Thoracic aorta (tissue), 2 donors: ENCODE data around the gene HOXA6. TPM values are rescaled to one million over a fixed set of nuclear protein-coding genes. Genes with fewer than 3 reads are reported as not detected.

Experiments used
- ATAC-seq: fragments of 150-250 bp; one replicate; pipeline ENCODE4 v1.8.0; 2017; ENCODE audit warnings: low read depth; ENCODE audit not compliant: insufficient number of reproducible peaks, low FRiP score
- DNase-seq: peaks from one replicate; pipeline ENCODE4 v3.0.0-alpha.2; 2020; ENCODE audit warnings: low spot score
- H3K27ac ChIP-seq, 2 donors: fragments of 200-600 bp; sonication (generic); 1 replicate in 1 of 2; 2 replicates in 1 of 2; pipeline ENCODE4 v1.5.1; 2016; ENCODE audit warnings: mild to moderate bottlenecking in 2 of 2, moderate library complexity in 2 of 2
- H3K27me3 ChIP-seq: fragments of 200-600 bp; sonication (generic); replicated peaks from 2 replicates; pipeline ENCODE4 v1.6.0; 2016; ENCODE audit warnings: mild to moderate bottlenecking; ENCODE audit not compliant: insufficient read depth
- H3K36me3 ChIP-seq: fragments of 200-600 bp; sonication (generic); one replicate; pipeline ENCODE4 v1.5.1; 2016
- H3K4me1 ChIP-seq, 2 donors: fragments of 200-600 bp; sonication (generic); 1 replicate in 1 of 2; 2 replicates in 1 of 2; pipeline versions ENCODE4 v1.5.1 to v1.6.0; 2016; ENCODE audit warnings: low read depth in 2 of 2, mild to moderate bottlenecking in 1 of 2; ENCODE audit not compliant: control insufficient read depth in 1 of 2
- H3K4me3 ChIP-seq: fragments of 200-600 bp; sonication (generic); 2 replicates; pipeline ENCODE4 v1.5.1; 2016; ENCODE audit warnings: mild to moderate bottlenecking
- H3K9me3 ChIP-seq: fragments of 200-600 bp; sonication (generic); 2 replicates; pipeline ENCODE4 v1.5.1; 2016
- total RNA-seq, 2 donors: library from RNA; depleted of rRNA; stranded (reverse); fragments of >200 nt; gene quantifications; one replicate each; pipeline versions ENCODE4 v1.1.0 to v1.2.3, GENCODE V29; 2016
- TF ChIP-seq, protein P1 (sequence below): fragments of 200-600 bp; sonication (generic); IDR thresholded peaks from one replicate; pipeline ENCODE4 v1.5.1; 2019; ENCODE audit warnings: antibody characterized with exemption

Gene HOXA6
- total RNA-seq, 2 donors from 2014 or later: not detected

DNA sequence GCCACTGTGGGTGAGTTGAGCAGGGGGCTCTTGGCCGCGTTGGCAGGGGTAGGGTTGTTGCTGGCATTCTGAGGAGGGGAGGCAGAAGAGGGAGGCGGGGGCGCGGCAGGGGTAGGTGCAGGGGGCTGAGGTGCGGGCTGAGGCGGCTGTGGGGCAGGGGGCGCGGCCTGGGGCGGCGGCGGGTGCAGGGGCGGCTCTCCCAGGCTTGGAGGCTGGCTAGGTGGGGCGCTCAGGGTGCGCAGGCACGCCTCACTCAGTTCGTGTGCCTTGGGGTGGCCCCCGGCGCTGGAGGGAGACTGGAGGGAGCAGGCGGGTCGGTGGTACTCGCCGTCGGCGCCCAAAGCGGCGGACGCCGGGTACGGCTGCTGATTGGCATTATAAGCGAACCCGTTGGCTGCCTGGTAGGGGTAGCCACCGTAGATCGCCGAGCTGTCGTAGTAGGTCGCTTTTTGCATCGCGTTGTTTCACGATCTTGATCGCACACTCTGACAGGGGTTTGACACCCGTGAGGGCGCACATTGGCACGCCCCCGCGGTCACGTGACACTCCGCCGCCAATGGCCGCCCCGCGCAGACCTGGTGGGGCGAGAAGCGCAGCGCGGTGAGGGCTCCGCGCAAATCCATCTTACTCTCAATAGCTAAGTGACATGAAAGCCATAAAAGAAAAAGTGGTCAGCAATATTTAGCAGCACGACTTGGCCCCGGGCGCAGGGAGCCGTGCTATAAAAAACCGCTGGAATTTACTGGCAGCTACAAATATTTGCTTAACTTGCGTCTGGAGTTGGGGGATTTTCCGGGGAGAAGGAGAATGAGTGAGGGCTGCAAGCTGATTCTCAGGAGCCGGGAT is 37.2 kb downstream of the HOXA6 start:
- TF ChIP-seq, protein P1, sequence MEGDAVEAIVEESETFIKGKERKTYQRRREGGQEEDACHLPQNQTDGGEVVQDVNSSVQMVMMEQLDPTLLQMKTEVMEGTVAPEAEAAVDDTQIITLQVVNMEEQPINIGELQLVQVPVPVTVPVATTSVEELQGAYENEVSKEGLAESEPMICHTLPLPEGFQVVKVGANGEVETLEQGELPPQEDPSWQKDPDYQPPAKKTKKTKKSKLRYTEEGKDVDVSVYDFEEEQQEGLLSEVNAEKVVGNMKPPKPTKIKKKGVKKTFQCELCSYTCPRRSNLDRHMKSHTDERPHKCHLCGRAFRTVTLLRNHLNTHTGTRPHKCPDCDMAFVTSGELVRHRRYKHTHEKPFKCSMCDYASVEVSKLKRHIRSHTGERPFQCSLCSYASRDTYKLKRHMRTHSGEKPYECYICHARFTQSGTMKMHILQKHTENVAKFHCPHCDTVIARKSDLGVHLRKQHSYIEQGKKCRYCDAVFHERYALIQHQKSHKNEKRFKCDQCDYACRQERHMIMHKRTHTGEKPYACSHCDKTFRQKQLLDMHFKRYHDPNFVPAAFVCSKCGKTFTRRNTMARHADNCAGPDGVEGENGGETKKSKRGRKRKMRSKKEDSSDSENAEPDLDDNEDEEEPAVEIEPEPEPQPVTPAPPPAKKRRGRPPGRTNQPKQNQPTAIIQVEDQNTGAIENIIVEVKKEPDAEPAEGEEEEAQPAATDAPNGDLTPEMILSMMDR: no peak
- DNase-seq (no peak), ATAC-seq (peak; percentile 24)
- Histone ChIP-seq H3K9me3 (no peaks in the 10 kb centered on the region), H3K4me1 (peaks cover 26 to 61% of the 10 kb centered on the region in 2 donors), H3K4me3 (peak overlapping the region; percentile 99), H3K27me3 (no peaks in the 10 kb centered on the region), H3K27ac (peak overlapping the region; percentile 87 to 96), H3K36me3 (no peaks in the 10 kb centered on the region)

DNA sequence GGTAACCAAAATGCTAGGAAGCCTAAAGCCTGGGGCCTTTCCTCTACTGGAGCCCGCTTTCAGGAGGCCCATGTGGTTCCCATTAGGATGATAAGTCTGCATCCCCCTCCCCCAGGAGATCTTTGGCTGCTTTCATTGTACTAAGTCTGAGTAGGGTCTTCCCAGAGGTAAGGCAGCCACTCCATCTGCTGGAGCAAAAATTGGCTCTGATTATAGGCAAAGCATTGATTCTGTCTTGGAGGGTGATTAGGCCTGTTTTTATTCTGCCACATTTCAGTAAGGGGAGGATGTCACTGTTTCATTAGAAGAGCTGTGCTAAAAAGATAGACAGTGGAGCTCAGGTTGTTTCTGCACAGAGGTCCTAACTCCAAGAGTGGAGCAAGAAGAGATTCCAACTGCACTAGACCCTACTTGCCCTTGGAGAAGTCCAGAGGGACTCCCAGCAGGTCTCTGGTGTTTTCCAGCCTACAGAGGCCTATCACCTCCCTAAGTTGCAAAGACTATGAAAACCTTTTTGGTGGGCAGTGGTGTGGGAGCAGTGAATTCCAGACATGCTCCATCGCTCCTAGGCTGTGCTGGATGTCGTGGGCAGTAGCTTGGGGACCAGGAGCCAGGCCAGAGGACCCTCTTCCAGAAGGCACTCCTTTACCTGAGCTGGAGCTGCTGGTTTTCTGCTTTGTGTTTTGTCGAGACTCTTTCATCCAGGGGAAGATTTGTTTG is 37.9 kb downstream of the HOXA6 start:
- no peak for DNase-seq

DNA sequence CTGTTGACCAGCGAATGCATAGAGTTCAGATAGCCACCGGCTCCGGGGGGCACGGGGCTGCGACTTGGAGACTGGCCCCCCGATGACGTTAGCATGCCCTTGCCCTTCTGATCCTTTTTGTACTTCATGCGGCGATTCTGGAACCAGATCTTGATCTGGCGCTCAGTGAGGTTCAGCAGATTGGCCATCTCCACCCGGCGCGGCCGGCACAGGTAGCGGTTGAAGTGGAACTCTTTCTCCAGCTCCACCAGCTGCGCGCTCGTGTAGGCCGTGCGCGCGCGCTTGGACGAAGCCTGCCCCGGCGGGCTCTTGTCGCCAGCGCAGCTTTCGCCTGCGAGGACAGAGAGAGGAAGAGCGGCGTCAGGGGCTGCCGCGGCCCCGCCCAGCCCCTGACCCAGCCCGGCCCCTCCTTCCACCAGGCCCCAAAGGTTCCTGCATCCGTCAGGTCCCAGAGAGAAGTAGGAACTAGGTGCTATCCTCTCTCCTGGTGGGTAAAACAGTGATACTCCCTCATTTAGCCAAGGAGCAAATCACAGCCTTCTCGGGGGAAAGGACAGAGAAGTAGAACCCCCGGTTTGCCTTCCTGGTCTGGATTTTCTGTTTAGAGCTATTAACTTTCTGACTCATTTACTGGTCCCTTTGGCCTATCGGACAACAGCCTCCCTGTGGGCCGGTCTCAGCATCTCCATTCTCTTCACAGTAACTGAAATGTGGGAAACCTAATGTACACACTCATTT is 39.0 kb downstream of the HOXA6 start:
- Histone ChIP-seq H3K4me3 (peak overlapping the region; percentile 99), H3K27ac (peak overlapping the region; percentile 87 to 96), H3K4me1 (peaks cover 32 to 78% of the 10 kb centered on the region in 2 donors), H3K36me3 (no peaks in the 10 kb centered on the region), H3K9me3 (no peaks in the 10 kb centered on the region), H3K27me3 (no peaks in the 10 kb centered on the region)
- ATAC-seq (no peak), DNase-seq (no peak)
- TF ChIP-seq, protein P1: peak; percentile 28

More for the DNA sequence above, 37.9 kb downstream of the HOXA6 start:
- H3K27me3 ChIP-seq: no peaks in the 10 kb centered on the region
- H3K4me3 ChIP-seq: peak overlapping the region; percentile 99
- TF ChIP-seq, protein P1: no peak
- no peak for ATAC-seq
- peak overlapping the region; percentile 87 to 96 for H3K27ac ChIP-seq
- peaks cover 32 to 69% of the 10 kb centered on the region in 2 donors for H3K4me1 ChIP-seq
- no peaks in the 10 kb centered on the region for H3K9me3 ChIP-seq
- H3K36me3 ChIP-seq: no peaks in the 10 kb centered on the region

DNA sequence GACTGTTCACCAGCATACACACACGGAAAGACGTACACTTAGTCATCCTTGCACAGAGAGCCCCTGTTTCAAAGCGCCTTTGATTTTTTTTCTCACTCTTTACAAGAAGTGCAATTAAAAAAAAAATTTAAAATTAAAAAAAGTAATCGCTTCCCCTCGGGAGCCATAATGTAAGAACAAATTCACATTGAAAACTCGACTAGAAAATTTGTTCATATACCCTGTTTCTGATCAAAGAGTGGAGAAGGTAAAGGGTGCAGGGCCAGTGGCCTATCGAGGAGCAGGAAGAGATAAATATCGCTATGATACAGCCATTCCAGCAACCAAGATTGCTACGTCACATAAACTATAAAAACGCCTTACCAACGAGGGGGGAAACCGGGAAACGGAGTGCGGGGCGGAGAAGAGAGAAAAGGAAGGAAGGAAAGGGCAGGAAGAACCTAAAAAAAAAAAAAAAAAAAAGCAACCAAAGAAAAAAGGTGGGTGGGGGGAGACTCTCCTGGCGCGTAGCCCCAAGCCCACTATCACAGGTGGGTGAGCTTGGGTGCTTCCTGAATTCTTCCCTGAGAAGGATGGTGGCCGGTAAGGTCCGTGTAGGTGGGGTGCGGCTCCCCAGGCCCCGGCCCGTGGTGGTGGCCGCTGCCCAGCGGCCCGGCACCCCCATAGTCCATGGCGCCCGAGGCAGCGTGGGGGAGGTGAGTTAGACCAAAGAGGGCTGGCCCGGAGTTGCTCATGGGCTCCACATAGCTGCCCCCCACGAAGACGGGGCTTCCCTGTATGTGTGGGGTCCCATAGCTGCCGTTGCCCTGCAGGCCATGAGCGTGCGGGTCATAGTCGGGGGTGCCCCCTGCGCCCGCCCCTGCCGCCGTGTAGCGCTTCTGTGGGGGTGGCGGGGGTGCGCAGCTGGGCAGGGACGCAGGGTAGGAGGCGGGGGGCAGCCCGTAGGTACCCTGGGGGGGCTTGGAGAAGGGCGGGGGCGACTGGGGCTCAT is 39.9 kb downstream of the HOXA6 start:
- H3K27me3 ChIP-seq: no peaks in the 10 kb centered on the region
- H3K27ac ChIP-seq: peak overlapping the region; percentile 87 to 96
- H3K9me3 ChIP-seq: no peaks in the 10 kb centered on the region
- TF ChIP-seq, protein P1: no peak
- H3K36me3 ChIP-seq: no peaks in the 10 kb centered on the region
- ATAC-seq: no peak
- peak overlapping the region; percentile 99 for H3K4me3 ChIP-seq
- DNase-seq: no peak
- peaks cover 32 to 78% of the 10 kb centered on the region in 2 donors for H3K4me1 ChIP-seq
